ENCODE data around the gene TNPO2.
"Not testable (repeated sequence)": the region's sequence is repeated elsewhere in the genome, so short reads cannot be mapped to it uniquely, and the experiment has no call there.

The TNPO2 gene

GRCh38 chr19:12705169-12705568 lies 18.6 kb downstream of the TNPO2 start:
- DNase-seq = no peak

- peak in 1 of 2 experiments; percentile 37 for DNase-seq
Measured at GRCh38 chr19:12703046-12703445, 20.7 kb downstream of the TNPO2 start.

GRCh38 chr19:12701596-12702282 lies 22.0 kb downstream of the TNPO2 start:
- DNase-seq = no peak

GRCh38 chr19:12698138-12698537 lies 25.6 kb downstream of the TNPO2 start:
- DNase-seq = no peak

GRCh38 chr19:12697425-12697824 lies 26.3 kb downstream of the TNPO2 start:
- DNase-seq = not testable (repeated sequence)

GRCh38 chr19:12696366-12697335 lies 27.1 kb downstream of the TNPO2 start, which contains the start of gene FBXW9:
Gene FBXW9, minus strand, starts transcription at chr19:12696631. Its CDS starts 50 bp downstream, at chr19:12696581.
- DNase-seq = peak; percentile 90 to 95

- DNase-seq = no peak
Measured at GRCh38 chr19:12695997-12696365, 27.8 kb downstream of the TNPO2 start.

GRCh38 chr19:12695514-12695913 lies 28.2 kb downstream of the TNPO2 start:
- no peak for DNase-seq

- no peak for DNase-seq
Measured at GRCh38 chr19:12695096-12695495, 28.6 kb downstream of the TNPO2 start.

- DNase-seq = no peak
Measured at GRCh38 chr19:12694641-12695040, 29.1 kb downstream of the TNPO2 start.

GRCh38 chr19:12692960-12693359 lies 30.8 kb downstream of the TNPO2 start:
- DNase-seq = no peak

GRCh38 chr19:12689581-12690216 lies 34.0 kb downstream of the TNPO2 start:
- DNase-seq = no peak

GRCh38 chr19:12689012-12689411 lies 34.7 kb downstream of the TNPO2 start:
- DNase-seq = no peak

- no peak for DNase-seq
Measured at GRCh38 chr19:12687496-12688196, 36.1 kb downstream of the TNPO2 start, which contains the start of gene GNG14. Gene GNG14, plus strand, starts transcription at chr19:12687998. Its CDS starts 51 bp downstream, at chr19:12688049.

GRCh38 chr19:12685831-12686230 lies 37.9 kb downstream of the TNPO2 start:
- no peak for DNase-seq

- DNase-seq = peak; percentile 95 to 96
Measured at GRCh38 chr19:12681074-12681987, 42.4 kb downstream of the TNPO2 start, which contains the start of gene DHPS. Gene DHPS, minus strand, starts transcription at chr19:12681880. Its CDS starts 114 bp downstream, at chr19:12681766.

GRCh38 chr19:12680034-12680433 lies 43.7 kb downstream of the TNPO2 start:
- no peak for DNase-seq

- DNase-seq = not testable (repeated sequence)
Measured at GRCh38 chr19:12678039-12678438, 45.7 kb downstream of the TNPO2 start.

GRCh38 chr19:12676928-12677327 lies 46.8 kb downstream of the TNPO2 start:
- DNase-seq = no peak

- DNase-seq = peak; percentile 67 to 73
Measured at GRCh38 chr19:12676384-12676792, 47.3 kb downstream of the TNPO2 start.

GRCh38 chr19:12675940-12676339 lies 47.8 kb downstream of the TNPO2 start:
- no peak for DNase-seq
